Measurements from ENCODE around the gene TBC1D5. TPM values are rescaled to one million over a fixed set of nuclear protein-coding genes. Genes with fewer than 3 reads are reported as not detected.

TBC1D5 gene
- total and polyA plus RNA-seq, 2 of the 4 experiments (the other 2 are of a cell fraction) = 16.4 to 57.0 TPM

GRCh38 chr3:17278006-17278405 lies 464.4 kb downstream of the TBC1D5 start:
- Histone ChIP-seq H3K27me3 (ENCODE audit: control insufficient read depth, insufficient read depth, low read length) (no peaks in the 10 kb centered on the region), H3K4me2 (ENCODE audit: low read depth, low read length) (no peak overlapping the region), H3K56ac (ENCODE audit: extremely low read depth, insufficient read depth, low read length) (no peak overlapping the region), H3K9me3 (ENCODE audit: control insufficient read depth, insufficient read depth, low read length) (no peaks in the 10 kb centered on the region), H2AK9ac (replicated peaks; ENCODE audit: low read depth, low read length, poor library complexity) (no peak overlapping the region), H3K18ac (ENCODE audit: low read depth, low read length) (no peak overlapping the region), H3K14ac (replicated peaks; ENCODE audit: low read depth, low read length) (no peak overlapping the region), H3K36me3 (ENCODE audit: control insufficient read depth, insufficient read depth, low read length) (no peaks in the 10 kb centered on the region), H2AFZ (replicated peaks; ENCODE audit: low read length, poor library complexity) (no peak overlapping the region), H3K9ac (ENCODE audit: low read depth, low read length) (no peak overlapping the region), H3K4me3 (ENCODE audit: insufficient read depth, low read depth, low read length) (no peak overlapping the region), H3K79me1 (ENCODE audit: low read depth in 1 of 2, low read length in 2 of 2) (no peaks in the 10 kb centered on the region), H4K8ac (ENCODE audit: low read depth in 2 of 2, low read length in 2 of 2) (no peak overlapping the region), H4K91ac (ENCODE audit: insufficient read depth, low read depth, low read length) (no peak overlapping the region), H4K5ac (ENCODE audit: low read depth, low read length) (no peak overlapping the region), H3K9me1 (ENCODE audit: insufficient read depth, low read length) (no peaks in the 10 kb centered on the region), H2BK120ac (ENCODE audit: low read depth, low read length) (no peak overlapping the region), H3K23ac (ENCODE audit: low read depth, low read length) (no peak overlapping the region), H2BK20ac (ENCODE audit: low read depth, low read length) (no peak overlapping the region), H4K20me1 (ENCODE audit: insufficient read depth, low read length) (no peaks in the 10 kb centered on the region), H2BK15ac (ENCODE audit: low read depth, low read length) (no peak overlapping the region), H2AK5ac (ENCODE audit: low read depth, low read length) (no peak overlapping the region), H3K4ac (ENCODE audit: low read depth, low read length) (no peak overlapping the region), H3K27ac (ENCODE audit: insufficient read depth, low read length) (no peak overlapping the region), H3K4me1 (ENCODE audit: control insufficient read depth, insufficient read depth, low read length) (no peaks in the 10 kb centered on the region), H2BK5ac (ENCODE audit: low read depth, low read length, poor library complexity, severe bottlenecking) (no peak overlapping the region)
- no TSS peak for BruUV-seq (replicated peaks)
- in situ Hi-C loops (cut with MboI; ENCODE audit: low sequenced_read_pairs) (no loop called here), intact Hi-C loops (cut with micrococcal nuclease) (no loop called here), dilution Hi-C loops (cut with HindIII; ENCODE audit: low sequenced_read_pairs, unreplicated experiment) (no loop called here)
- CTCF ChIA-PET = interaction anchor here (0.6 kb wide), 1 partner anchor 1382 kb away, joined by 3 read pairs; no protein-coding TSS in a partner anchor
- POLR2A ChIA-PET (ENCODE audit: unreplicated experiment) = no interaction called here
- WGBS, 2 experiments (ENCODE audit: extremely low coverage in 2 of 2, insufficient read length in 1 of 2) = 86% methylated on average over 1 of the region's 2 CpGs; no CpG with 5 or more reads in 1 of the 2 experiments
- ATAC-seq (ENCODE audit: low read depth) (no peak), DNase-seq (no peak)
- no peak for TF ChIP-seq USF2 (IDR thresholded peaks at IDR 0.05; ENCODE audit: low read depth, low read length)
- TF ChIP-seq BHLHE40 (IDR thresholded peaks at IDR 0.05; ENCODE audit: low read depth, low read length) = no peak
- no peak for TF ChIP-seq RAD21 (IDR thresholded peaks at IDR 0.05; ENCODE audit: low read length)

Measured in IMR-90 (cell line).